ENCODE measurements around the gene AFAP1.

DNA sequence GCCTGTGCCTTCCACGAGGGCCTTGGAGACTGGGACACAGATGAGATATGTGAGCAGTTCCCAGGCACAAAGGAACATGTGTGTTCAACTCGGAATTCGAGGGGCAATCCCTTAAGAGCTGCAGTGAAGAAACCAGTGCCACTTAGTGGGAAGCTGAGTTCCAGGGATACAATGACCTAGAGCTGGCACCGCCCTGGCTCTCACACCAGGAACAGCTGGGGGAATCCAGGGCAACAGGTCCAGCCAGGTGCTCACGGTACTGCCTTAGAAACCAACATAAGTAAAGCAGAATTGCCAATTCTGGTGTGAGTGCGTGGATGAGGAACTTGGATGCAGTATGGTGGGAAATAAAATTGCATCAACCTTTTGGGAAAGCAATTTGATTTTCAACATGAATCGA lies 122.9 kb downstream of the AFAP1 start:
- TF ChIP-seq, protein P1, sequence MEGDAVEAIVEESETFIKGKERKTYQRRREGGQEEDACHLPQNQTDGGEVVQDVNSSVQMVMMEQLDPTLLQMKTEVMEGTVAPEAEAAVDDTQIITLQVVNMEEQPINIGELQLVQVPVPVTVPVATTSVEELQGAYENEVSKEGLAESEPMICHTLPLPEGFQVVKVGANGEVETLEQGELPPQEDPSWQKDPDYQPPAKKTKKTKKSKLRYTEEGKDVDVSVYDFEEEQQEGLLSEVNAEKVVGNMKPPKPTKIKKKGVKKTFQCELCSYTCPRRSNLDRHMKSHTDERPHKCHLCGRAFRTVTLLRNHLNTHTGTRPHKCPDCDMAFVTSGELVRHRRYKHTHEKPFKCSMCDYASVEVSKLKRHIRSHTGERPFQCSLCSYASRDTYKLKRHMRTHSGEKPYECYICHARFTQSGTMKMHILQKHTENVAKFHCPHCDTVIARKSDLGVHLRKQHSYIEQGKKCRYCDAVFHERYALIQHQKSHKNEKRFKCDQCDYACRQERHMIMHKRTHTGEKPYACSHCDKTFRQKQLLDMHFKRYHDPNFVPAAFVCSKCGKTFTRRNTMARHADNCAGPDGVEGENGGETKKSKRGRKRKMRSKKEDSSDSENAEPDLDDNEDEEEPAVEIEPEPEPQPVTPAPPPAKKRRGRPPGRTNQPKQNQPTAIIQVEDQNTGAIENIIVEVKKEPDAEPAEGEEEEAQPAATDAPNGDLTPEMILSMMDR (conservative IDR thresholded peaks at IDR 0.05; ENCODE audit: low read length), result no peak
- TF ChIP-seq EZH2phosphoT487 (IDR thresholded peaks at IDR 0.05; ENCODE audit: borderline replicate concordance, low read depth, low read length), result no peak
